Stomach (tissue), 9 donors: ENCODE data around the gene OCIAD2. TPM values are rescaled to one million over a fixed set of nuclear protein-coding genes. Genes with fewer than 3 reads are reported as not detected.

Experiments used
- DNase-seq, 2 donors: peaks; one replicate each; pipeline versions ENCODE4 v3.0.0 to v3.0.0-alpha.2; 2013 to 2019
- H3K27ac ChIP-seq, 5 donors: fragments of 200-600 bp in 4 of 5; sonication (generic) in 4 of 5; one replicate each; pipeline ENCODE4 v1.5.1; 2013 to 2019; ENCODE audit warnings: mild to moderate bottlenecking in 1 of 5, moderate library complexity in 1 of 5
- H3K27me3 ChIP-seq, 3 donors: fragments of 200-600 bp; sonication (generic); one replicate each; pipeline ENCODE4 v1.5.1; 2017 to 2019; ENCODE audit warnings: mixed run types in 1 of 3
- H3K36me3 ChIP-seq, 4 donors: fragments of 200-600 bp; sonication (generic); 1 replicate in 3 of 4; 2 replicates in 1 of 4; pipeline ENCODE4 v1.5.1; 2016 to 2019
- H3K4me1 ChIP-seq, 4 donors: fragments of 200-600 bp; sonication (generic); one replicate each; pipeline ENCODE4 v1.5.1; 2016 to 2019
- H3K4me3 ChIP-seq, 4 donors: fragments of 200-600 bp; sonication (generic) in 3 of 4; one replicate each; pipeline ENCODE4 v1.5.1; 2016 to 2019; ENCODE audit warnings: mild to moderate bottlenecking in 1 of 4
- H3K9me3 ChIP-seq, 4 donors: fragments of 200-600 bp; sonication (generic); one replicate each; pipeline ENCODE4 v1.5.1; 2016 to 2019
- EP300 ChIP-seq: sonication (generic); formaldehyde crosslinking; IDR thresholded peaks from one replicate; pipeline ENCODE4 v1.6.1; 2017; ENCODE audit warnings: antibody characterized with exemption
- POLR2A ChIP-seq, 4 donors: fragments of 450-650 bp; IDR thresholded peaks; one replicate each; pipeline ENCODE4 v1.6.1; 2016; ENCODE audit warnings: antibody characterized with exemption in 4 of 4, control low read depth in 2 of 4, mild to moderate bottlenecking in 1 of 4, moderate library complexity in 1 of 4
- POLR2AphosphoS5 ChIP-seq, 3 donors: sonication (generic); formaldehyde crosslinking; IDR thresholded peaks; one replicate each; pipeline ENCODE4 v1.6.1; 2016; ENCODE audit warnings: antibody characterized with exemption in 3 of 3
- WGBS, 5 donors: extraction: QIAGEN DNeasy Blood & Tissue Kit in 3 of 5; methylation state at CpG; one replicate each; pipeline versions ENCODE4 v1.1.5 to v1.1.7; 2013 to 2018; 5-methylcytosine and 5-hydroxymethylcytosine counted together
- intact Hi-C: fragments of 100-400 bp; cut with DNase I; formaldehyde crosslinking; loops from one replicate; pipeline ENCODE4 v1.15.1; 2023; ENCODE audit warnings: low total_unique reads
- polyA plus RNA-seq, 3 donors: library from polyadenylated mRNA; stranded (reverse); fragments of 200-250 nt; gene quantifications; one replicate each; pipeline ENCODE4 v1.2.3, GENCODE V29; 2013
- total RNA-seq, 5 donors: library from RNA; depleted of rRNA; stranded (reverse); fragments of >200 nt; gene quantifications; one replicate each; pipeline versions ENCODE4 v1.1.0 to v1.2.3, GENCODE V29; 2014 to 2016
- TF ChIP-seq, protein P1 (sequence below), 7 experiments: fragments of 450-650 bp in 4 of 7; fragments of 200-600 bp in 3 of 7; sonication (generic) in 3 of 7; IDR thresholded peaks; one replicate each; pipeline ENCODE4 v1.5.1; 2016 to 2019; ENCODE audit warnings: antibody characterized with exemption in 7 of 7, control low read depth in 2 of 7, mild to moderate bottlenecking in 1 of 7
- donor health status: healthy with polysubstance abuse.
- donor health status: Bipolar disorder and iron deficiency.
- donor health status: healthy.

Gene OCIAD2
- total and polyA plus RNA-seq, 8 donors = 1.7 to 371 (median 49.7) TPM

DNA sequence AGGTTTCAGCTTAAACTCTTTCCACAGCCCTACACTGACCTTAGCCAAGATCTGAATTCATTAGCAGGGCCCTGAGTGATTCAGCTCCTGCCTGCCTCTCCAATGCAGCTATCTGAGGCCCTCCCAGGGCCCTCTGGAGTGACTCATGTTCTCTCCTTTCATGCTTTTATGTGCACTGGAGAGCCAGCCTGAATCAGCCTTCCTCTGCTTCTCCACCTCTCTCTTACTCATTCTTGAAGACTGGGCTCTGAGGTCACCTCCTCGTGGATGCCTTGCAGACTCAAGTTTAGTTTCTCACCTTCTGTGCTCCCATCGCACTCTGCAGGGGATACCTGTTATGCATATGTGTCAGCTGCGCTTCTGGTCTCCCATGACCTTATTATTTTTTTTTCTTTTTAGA lies 3.1 kb upstream of the OCIAD2 start:
- intact Hi-C loops = no loop called here
- H3K4me1 ChIP-seq = peaks cover 4 to 28% (median 21%) of the 10 kb centered on the region in 4 donors
- no peaks in the 10 kb centered on the region for H3K36me3 ChIP-seq
- no peaks in the 10 kb centered on the region for H3K9me3 ChIP-seq
- H3K4me3 ChIP-seq = no peak overlapping the region
- 59 to 76% (median 66%) methylated on average over 3 of the region's 3 CpGs for WGBS, 5 donors
- H3K27ac ChIP-seq = peak overlapping the region in 3 of 5 donors; percentile 35 to 59 (median 40)
- TF ChIP-seq POLR2AphosphoS5 (IDR thresholded peaks at IDR 0.05) = peak in 1 of 3 donors; percentile 66
- no peak for TF ChIP-seq POLR2A (IDR thresholded peaks at IDR 0.05)
- H3K27me3 ChIP-seq = no peaks in the 10 kb centered on the region
- peak; percentile 55 to 82 for DNase-seq

DNA sequence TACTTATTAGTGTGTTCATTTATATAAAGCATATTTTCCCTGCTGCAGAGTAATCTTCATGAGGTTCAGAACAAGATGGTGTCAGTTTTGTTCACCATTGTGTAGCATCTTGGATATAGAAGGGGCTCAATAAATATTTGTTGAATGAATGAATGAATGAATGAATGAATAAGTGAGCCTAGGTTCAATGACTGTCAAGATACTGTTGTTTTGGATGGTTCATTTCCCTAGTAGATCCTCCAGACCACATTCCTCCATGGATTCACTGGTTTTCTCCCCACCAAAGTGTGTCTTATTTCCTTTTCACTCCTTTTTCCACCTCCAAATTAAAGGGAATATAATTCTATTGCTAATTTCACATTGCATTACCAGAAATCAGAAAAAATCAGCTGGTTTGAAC lies 2.1 kb upstream of the OCIAD2 start:
- no peak overlapping the region for H3K27ac ChIP-seq

DNA sequence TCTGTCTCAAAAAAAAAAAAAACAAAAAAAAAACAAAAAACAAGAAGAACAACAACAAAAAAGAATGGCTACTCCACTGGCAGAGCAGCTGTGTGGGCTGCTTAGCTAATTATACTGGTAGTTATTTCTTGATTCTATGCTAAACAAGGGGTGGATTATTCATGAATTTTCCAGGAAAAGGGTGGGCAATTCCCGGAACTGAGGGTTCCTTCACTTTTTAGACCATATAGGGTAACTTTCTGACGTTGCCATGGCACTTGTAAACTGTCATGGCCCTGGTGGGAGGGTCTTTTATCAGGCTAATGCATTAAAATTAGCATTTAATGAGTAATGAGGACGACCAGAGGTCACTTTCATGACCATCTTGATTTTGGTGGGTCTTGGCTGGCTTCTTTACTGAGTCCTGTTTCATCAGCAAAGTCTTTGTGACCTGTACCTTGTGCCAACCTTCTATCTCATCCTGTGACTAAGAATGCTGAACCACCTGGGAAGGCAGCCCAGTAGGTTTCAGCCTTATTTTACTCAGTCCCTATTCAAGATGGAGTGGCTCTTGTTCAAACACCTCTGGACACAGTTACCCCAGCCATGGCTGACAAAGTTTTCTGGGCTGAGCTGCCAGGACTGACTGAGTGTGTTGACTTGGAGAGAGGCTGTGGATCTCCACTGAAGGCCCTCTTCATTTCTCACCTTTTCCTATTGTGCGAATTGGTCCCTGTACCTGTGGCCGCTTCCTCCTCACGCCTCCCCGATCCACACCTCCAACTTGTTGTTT lies 1.3 kb upstream of the OCIAD2 start:
- 86 to 98% (median 91%) methylated on average over 7 of the region's 7 CpGs for WGBS, 5 donors
- intact Hi-C loops = no loop called here
- H3K27ac ChIP-seq = no peak overlapping the region
- H3K36me3 ChIP-seq = peaks cover 0 to 14% (median 4%) of the 10 kb centered on the region in 4 donors
- TF ChIP-seq POLR2A (IDR thresholded peaks at IDR 0.05) (no peak), EP300 (no peak), POLR2AphosphoS5 (IDR thresholded peaks at IDR 0.05) (no peak)
- TF ChIP-seq, protein P1, sequence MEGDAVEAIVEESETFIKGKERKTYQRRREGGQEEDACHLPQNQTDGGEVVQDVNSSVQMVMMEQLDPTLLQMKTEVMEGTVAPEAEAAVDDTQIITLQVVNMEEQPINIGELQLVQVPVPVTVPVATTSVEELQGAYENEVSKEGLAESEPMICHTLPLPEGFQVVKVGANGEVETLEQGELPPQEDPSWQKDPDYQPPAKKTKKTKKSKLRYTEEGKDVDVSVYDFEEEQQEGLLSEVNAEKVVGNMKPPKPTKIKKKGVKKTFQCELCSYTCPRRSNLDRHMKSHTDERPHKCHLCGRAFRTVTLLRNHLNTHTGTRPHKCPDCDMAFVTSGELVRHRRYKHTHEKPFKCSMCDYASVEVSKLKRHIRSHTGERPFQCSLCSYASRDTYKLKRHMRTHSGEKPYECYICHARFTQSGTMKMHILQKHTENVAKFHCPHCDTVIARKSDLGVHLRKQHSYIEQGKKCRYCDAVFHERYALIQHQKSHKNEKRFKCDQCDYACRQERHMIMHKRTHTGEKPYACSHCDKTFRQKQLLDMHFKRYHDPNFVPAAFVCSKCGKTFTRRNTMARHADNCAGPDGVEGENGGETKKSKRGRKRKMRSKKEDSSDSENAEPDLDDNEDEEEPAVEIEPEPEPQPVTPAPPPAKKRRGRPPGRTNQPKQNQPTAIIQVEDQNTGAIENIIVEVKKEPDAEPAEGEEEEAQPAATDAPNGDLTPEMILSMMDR (IDR thresholded peaks at IDR 0.05) = no peak
- H3K9me3 ChIP-seq = no peaks in the 10 kb centered on the region
- DNase-seq = no peak
- no peaks in the 10 kb centered on the region for H3K27me3 ChIP-seq
- H3K4me1 ChIP-seq = peaks cover 4 to 39% (median 23%) of the 10 kb centered on the region in 4 donors
- H3K4me3 ChIP-seq = no peak overlapping the region

More for the DNA sequence above, 2.1 kb upstream of the OCIAD2 start:
- Histone ChIP-seq H3K9me3 (no peaks in the 10 kb centered on the region), H3K4me3 (no peak overlapping the region), H3K27me3 (no peaks in the 10 kb centered on the region), H3K36me3 (peaks cover 0 to 7% (median 3%) of the 10 kb centered on the region in 4 donors), H3K4me1 (peaks cover 4 to 38% (median 21%) of the 10 kb centered on the region in 4 donors)
- TF ChIP-seq POLR2AphosphoS5 (IDR thresholded peaks at IDR 0.05) (no peak), POLR2A (IDR thresholded peaks at IDR 0.05) (no peak), EP300 (no peak)
- TF ChIP-seq, protein P1 (IDR thresholded peaks at IDR 0.05) = no peak
- intact Hi-C loops = no loop called here
- no peak for DNase-seq

DNA sequence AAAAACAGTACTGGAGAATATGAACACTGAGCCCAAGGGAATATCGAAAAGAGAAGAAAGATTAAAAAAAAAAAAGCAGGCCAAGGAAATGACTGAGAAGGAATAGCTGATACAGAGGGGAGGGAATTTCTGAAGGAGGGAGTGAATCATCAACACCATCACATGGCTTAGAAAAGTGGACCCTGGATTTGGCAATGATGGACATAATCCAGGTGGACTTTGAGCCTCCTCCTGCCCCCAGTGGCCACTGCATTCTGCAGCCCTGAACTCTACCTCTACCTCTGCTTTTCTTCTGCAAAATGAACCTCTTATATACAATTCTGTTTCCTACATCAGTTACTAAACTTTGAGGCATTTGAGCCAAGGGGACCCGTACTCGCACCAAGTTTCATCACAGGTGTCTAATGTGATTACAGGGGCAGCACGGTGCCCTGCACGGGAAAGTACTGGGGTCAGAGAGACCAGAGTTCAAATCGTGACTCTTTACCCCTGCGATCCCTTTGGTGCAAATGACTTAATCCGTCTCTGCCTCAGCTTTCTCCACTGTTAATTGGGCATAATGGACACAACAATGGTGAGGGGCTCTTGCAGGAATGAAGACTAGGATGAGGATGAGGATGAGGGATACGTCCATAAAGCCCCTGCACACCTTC lies 1.1 kb downstream of the OCIAD2 start:
- H3K27me3 ChIP-seq = no peaks in the 10 kb centered on the region
- TF ChIP-seq, protein P1 (IDR thresholded peaks at IDR 0.05) = no peak
- peak in 1 of 3 donors; percentile 62 for TF ChIP-seq POLR2AphosphoS5 (IDR thresholded peaks at IDR 0.05)
- peaks cover 0 to 37% (median 21%) of the 10 kb centered on the region in 4 donors for H3K36me3 ChIP-seq
- peak overlapping the region; percentile 61 to 79 (median 68) for H3K4me3 ChIP-seq
- peak; percentile 31 to 57 for DNase-seq
- H3K4me1 ChIP-seq = peaks cover 4 to 39% (median 30%) of the 10 kb centered on the region in 4 donors
- no peaks in the 10 kb centered on the region for H3K9me3 ChIP-seq
- intact Hi-C loops = no loop called here
- H3K27ac ChIP-seq = peak overlapping the region in 4 of 5 donors; percentile 14 to 91 (median 82)
- 43 to 61% (median 51%) methylated on average over 9 of the region's 9 CpGs for WGBS, 5 donors
